NCI-H1694 treated with DMSO at 0.1 percent for 48 hours (cell line): ENCODE results near the gene CEACAM1.
"Not testable (repeated sequence)": the region's sequence is repeated elsewhere in the genome, so short reads cannot be mapped to it uniquely, and the experiment has no call there.

Experiments used
- DNase-seq: peaks from one replicate; lab custom pipeline; 2025; lab: John Stamatoyannopoulos, UW

CEACAM1 gene

DNA sequence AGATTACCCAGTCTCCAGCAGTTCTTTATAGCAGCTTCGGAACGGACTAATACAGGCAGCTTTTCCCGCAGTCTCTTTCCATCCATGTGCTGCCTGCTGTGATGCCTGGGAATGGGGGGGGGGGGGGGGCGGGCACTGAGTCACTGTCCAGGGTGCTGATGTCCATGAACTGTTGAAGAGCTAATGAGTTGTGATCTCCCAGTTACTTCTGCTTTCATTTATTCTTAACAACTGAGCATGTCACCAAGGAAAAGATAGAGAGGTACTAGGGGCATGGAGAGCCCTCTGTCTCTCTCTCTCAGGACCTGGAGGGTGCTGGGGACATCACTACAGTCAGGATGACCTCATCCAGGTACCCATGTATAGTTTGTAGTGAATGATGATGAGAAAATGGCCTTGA lies 20.3 kb upstream of the CEACAM1 start:
- no peak for DNase-seq

DNA sequence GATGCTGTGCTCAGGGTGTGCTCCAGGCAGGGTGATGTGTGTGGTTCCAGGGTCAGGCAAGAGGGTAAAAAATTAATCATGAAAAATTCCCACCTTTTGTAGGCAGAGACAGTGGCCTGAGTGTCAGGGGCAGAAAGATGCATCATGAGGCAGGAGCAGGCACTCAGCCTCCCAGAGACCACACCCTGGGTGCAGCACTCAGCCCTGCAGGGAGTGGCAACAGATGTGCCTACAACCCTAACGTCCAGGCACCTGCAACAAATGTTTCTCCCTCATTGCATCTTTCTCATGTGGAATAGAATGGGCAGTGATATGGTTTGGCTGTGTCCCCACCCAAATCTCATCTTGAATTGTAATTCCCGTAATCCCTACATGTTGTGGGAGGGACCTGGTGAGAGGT lies 19.6 kb upstream of the CEACAM1 start:
- DNase-seq: no peak

DNA sequence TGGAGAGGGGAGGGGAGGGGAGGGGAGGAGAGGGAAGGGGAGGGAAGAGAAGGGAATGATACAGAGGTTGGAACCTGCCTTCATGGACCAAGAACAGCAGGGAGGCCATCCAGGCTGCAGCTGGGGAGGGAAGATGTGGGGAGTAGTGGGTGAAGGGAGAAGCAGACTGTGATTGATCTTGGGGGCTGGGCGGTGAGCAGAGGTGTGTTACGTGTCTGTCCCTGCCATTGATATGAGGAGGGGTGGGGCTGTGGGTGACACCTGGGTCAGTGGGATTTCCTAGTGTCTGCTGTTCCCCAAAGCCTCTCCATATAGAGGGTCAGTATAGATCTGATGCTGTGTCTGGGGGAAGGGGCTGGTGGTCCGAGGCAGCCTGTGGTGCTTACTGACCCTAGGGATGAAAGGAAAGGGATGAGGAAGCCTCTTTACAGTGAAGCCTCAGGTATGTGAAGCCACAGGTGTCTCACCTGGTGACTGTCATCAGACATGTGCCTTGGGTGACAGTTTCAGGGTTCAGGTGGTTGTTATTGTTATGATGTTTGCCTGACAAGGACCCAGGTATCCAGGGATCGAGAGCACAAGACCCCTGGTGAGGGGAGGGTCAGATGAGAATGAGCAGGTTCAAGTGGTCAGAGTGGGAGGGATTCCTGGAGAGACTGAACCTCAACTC lies 18.7 kb upstream of the CEACAM1 start:
- DNase-seq: no peak

DNA sequence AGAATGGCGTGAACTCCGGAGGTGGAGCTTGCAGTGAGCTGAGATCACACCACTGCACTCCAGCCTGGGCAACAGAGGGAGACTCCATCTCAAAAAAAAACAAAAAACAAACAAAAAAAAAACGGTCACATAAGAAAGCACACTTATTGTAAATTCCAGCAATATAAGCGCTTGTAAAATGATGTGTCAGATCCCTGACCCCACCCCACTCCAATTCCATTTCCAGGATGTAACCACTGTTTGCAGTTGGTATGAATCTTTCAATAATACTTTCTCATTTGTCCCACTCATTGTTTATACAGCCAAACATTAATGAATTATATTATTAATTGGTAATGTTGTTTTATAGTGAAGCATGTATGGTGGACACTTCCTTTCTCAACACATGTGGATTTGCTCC lies 15.9 kb upstream of the CEACAM1 start:
- DNase-seq: no peak

DNA sequence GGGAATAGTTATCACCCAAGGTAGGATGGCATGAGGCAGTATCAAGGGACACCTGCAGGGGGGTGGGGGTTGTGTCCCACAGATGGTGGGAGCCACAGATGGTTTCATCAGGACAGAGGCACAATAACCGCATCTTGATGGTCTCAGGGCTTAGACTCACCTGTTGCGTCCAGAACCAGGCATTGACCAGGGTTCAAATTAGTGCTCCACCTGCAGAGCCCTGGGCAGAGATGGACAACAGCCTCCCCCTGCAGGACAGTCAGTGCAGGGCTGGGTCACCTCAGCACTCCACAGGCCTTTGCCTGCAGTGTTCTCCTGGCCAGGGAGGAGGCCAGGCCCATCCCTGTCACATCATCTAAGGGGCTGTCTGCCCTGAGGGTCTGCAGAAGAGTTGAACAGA lies 14.5 kb upstream of the CEACAM1 start:
- no peak for DNase-seq

DNA sequence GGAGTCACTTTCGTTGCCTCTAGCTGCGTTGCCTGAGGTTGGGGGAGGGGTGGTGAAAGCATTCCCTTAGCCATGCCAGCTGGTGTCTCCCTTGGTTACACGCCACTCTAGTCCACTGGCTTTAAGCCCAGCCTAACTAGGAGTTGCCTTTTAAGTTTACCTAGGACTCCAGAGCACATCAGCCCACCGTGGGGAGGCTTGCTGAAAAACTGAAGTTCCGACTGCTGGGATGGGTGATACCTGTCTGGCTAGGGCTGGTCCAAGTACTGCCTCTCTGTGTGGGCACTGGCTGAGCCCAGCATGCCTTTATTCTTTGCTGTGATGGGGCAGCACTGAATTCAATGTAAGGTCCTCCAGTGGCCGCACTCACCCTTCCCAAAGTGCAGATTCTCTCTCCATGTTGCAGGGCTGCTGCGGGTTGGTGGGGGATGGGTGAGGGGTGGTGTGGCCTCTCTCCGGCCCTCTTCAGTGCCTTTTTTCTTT lies 11.8 kb upstream of the CEACAM1 start:
- DNase-seq: no peak

DNA sequence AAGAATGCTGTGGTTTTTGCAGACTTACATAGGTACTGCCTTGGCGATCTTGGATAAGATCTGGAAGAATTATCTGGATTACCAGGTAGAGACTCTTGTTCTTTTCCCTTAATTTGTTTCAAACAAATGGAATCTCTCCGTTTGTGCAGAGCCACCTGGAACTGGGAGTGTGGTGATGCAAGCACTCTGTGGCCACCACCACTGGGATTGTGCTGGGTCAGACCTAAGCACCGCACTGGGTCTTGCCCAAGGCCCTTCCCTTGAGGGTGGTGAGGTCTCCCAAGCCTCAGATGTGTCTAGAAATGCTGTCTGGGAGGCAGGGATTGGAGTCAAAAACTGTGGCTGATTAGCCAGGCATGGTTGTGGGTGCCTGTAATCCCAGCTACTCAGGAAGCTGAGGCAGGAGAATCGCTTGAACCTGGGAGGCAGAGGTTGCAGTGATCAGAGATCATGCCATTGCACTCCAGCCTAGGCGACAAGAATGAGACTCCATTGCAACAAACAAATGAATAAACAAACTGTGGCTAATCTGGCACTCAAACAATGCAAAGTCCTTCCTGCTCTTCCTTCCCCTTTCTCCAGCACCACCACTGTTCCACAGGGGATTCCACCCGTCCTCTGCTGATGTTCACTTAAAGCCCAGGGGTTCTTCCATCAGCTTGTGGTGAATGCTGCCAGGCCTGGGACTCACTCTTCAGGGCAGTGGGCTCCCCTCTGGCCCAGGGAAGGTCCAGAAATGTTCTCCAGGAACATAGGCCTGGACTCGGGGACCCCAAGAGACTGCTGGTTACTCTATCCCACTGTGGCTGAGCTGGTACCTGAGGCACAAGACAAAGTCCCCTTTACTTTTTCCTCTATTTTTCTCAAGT lies 10.8 kb upstream of the CEACAM1 start:
- no peak for DNase-seq

DNA sequence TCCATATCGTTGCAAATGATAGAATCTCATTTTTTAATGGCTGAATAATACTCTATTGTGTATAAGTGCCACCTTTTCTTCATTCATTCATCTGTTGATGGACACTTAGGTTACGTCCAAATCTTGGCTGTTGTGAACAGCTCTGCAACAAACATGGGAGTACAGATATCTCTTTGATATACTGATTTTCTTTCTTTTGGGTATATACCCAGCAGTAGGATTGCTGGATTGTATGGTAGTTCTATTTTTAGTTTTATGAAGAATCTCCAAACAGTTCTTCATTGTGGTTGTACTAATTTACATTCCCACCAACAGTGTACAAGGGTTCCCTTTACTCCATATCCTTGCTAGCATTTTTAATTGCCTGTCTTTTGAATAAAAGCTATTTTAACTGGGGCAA lies 7.0 kb upstream of the CEACAM1 start:
- not testable (repeated sequence) for DNase-seq

DNA sequence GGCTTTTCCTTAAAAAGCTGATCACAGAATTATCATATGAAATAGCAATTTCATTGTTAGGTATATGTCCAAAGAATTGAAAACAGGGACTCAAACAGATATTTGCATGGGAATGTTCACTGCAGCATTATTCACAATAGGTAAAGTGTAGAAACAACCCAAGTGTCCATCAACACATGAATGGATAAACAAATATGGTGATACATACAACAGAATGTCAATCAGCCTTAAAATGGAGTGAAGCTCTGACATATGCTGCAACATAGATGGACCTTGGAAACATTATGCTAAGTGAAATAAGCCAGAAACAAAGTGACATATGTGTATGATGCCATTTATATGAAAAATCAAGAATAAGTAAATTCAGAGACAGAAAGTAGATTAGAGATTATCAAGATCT lies 6.1 kb upstream of the CEACAM1 start:
- no peak for DNase-seq

DNA sequence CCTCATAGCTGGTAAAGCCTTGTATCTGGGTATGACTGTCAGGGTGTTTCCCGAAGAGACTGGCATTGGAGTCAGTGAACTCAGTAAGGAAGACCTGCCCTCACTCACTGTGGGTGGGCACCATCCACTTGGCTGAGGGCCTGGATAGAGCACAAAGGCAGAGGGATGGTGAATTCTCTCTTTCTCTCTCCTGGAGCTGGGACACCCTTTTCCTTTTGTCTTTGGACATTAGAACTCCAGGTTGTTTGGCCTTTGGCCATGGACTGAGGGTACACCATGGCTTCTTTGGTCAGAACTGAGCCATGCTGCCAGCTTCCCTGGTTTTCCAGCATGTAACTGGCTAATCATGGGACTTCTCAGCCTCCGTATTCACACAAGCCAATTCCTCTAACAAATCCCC lies 4.6 kb upstream of the CEACAM1 start:
- no peak for DNase-seq

DNA sequence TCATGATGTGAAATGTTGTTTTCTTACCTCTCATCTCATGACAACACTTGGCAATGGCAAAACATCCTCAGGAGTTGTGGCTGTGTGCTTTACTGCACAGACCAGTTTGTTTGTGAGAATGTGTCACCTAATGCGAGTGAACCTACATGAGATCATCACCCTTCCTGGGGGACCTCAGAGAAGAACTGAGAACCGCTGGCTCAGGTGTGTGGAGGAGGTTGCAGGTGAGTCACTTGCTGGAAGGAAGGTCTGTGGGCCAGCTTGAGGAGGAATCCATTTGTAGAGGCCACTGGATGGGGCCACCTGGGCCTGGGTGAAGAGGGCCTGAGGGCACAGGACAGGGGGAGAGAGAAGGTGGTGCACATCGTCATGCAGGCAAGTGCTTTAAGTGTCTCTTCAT lies 3.0 kb upstream of the CEACAM1 start:
- no peak for DNase-seq

DNA sequence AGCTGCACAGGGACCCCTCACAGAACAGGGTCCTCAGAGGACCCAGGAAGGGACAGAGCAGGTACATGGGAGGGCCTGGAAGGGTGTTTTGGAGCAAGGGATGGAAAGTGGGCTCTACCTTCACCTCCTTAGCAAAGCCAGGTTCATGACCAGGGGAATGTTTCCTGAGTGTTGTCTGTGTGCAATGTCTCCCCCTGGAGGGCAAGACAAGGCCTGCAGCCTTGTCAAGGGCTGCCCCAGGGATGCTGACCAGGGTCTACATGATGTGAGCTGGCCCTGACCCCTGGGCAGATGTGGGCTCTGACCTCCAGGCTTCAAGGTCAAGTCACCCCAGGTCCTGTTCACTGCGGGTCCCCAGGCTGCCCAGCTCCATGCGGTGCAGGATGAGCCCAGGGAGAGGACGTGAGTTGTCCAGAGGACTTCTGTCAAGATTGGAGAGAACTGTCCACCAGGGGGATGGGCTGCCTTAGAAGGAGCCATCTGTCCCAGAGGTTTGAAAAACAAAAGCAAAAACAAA lies 1.0 kb upstream of the CEACAM1 start:
- no peak for DNase-seq

DNA sequence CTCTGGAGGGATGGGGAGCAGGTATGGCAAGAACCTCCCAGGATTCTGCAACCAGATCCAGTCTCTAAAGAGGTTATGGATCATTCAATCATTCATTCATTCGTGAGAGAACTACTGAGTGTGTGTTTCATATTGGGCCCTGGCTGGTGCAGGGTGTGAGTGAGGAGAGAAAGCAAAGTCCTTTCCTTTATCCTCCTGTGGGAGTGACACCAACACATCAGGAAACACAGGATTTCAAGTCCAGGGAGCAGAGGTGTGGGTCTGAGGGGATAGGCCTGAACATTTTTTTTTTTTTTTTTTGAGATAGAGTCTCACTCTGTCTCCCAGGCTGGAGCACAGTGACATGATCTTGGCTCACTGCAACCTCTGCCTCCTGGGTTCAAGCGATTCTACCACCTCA lies 3.3 kb downstream of the CEACAM1 start:
- DNase-seq: no peak

DNA sequence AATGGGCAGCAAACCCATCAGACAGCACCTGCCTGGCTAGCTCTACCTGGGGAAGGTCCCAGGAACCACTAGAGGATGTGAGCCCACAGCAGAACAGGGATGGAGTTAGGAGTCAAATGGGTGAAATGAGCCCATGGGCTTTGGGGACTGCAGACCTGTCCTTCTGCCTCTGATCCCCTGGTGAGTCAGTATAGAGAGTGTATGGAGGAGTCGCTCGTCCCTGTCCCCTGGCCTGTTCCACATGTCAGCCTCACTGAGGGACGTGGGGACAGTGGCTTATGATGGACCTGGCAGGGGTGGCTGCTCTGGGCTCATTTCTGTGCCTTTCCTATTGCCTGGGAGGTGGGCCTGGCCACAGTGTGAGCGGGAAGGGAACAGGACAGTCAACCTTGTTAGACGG lies 4.0 kb downstream of the CEACAM1 start:
- no peak for DNase-seq

DNA sequence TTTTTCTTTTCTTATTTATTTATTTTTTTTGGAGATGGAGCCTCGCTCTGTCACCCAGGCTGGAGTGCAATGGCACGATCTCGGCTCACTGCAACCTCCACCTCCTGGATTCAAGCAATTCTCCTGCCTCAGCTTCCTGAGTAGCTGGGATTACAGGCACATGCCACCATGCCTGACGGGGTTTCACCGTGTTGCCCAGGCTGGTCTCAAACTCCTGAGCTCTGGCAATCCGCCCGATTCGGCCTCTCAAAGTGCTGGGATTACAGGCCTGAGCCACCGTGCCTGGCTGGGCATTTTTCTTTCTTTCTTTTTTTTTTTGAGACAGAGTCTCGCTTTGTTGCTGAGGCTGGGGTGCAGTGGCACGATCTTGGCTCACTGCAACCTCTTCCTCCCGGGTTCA lies 6.0 kb downstream of the CEACAM1 start:
- not testable (repeated sequence) for DNase-seq

DNA sequence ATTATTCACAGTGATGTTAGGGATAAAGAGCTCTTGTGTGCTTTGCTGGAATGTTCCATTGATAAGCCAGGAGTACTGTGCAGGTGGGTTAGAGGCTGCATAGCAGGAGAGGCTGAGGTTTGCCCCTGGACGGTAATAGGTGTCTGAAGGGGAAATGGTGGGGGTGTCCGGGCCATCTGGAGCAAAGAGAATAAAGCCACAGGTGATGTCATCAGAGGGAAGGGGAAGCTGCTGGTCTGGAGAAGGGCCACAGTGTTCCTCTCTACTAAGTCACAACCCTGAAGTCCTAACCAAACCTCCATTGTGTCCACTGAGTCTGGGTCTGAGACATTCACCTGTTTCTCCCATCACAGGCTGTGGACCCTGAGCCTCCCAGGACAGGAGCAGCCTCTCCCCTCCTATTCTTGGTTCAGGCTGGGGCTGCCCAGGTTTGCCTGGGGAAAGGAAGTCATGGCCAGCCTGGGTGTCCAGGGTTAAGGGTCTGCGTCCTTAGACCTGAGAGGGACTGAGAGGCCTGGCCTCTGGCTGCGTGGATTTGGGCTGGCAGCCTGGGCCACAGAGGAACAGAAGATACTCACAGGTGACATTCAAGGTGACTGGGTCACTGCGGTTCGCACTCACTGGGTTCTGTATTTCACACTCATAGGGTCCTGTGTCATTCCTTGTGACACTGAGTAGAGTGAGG lies 6.8 kb downstream of the CEACAM1 start:
- DNase-seq: no peak

DNA sequence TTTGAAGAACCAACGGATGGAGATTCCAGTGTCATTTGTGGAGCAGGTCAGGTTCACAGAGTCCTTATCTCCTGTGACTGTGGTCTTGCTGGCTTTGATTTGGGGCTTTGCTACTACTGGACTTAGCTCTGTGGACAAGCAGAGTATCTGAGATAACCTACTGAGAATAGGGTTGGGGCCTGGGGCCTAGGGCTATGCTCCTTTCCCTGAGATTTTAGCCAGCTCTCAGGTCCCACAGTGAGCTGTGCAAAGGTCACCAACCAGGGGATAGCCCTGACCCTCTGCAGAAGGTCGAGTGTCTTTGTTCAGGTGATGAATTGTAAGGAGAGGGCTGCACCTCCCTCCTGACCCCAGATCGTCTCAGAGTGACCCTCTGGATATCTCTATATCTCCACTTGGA lies 9.2 kb downstream of the CEACAM1 start:
- no peak for DNase-seq

DNA sequence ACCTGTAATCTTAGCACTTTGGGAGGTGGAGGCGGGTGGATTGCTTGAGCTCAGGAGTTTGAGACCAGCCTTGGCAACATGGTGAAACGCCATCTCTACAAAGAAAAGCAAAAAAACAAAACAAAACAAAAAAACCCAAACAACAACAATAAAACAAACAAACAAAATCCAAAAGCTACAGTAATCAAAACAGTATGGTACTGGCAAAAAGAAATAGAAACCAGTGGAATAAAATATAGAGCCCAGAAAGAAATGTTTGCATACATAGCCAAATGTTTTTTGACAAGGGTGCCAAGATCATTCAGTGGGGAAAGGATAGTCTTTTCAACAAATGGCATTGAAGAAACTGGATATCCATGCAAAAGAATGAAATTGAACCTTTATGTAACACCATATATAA lies 11.5 kb downstream of the CEACAM1 start:
- no peak for DNase-seq

DNA sequence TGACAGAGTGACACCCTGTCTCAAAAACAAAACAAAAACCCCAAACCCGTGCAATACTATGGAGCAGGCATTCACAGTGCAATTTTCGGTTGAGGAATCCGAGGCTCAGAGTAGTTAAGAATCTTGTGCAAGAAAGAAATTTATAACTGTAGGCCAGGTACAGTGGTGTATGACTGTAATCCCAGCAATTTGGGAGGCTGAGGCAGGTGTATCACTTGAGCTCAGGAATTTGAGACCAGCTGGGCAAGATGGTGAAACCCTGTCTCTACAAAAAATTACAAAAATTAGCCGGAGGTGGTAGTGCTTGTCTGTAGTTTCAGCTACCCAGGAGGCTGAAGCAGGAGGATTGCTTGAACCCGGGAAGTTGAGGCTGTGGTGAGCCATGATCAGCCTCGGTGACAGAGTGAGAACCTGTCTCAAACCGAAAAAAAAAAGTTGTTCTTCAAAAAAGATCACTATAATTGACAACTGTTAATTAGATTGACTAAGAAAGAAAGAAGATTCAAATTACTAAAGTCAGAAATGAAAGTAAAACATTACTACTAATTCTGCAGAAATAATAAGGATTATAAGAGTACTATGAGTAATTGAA lies 12.9 kb downstream of the CEACAM1 start:
- DNase-seq: no peak

DNA sequence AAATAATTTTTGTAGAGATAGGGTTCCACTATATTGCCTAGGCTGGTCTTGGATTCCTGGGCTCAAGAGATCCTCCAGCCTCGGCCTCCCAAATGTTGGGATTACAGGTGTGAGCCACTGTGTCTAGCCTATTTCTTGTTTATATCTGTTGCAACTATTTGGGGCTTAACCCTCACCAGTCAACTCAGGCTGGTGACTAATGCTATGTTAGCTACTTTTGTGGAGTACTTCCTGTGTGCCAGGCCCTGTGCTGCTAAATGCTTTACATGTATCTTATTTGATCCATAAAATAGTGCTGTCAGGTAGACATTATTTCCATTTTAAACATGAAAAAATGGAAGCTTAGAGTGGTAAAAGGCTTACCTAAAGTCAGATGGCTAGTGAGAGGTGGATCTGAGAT lies 13.8 kb downstream of the CEACAM1 start:
- no peak for DNase-seq

DNA sequence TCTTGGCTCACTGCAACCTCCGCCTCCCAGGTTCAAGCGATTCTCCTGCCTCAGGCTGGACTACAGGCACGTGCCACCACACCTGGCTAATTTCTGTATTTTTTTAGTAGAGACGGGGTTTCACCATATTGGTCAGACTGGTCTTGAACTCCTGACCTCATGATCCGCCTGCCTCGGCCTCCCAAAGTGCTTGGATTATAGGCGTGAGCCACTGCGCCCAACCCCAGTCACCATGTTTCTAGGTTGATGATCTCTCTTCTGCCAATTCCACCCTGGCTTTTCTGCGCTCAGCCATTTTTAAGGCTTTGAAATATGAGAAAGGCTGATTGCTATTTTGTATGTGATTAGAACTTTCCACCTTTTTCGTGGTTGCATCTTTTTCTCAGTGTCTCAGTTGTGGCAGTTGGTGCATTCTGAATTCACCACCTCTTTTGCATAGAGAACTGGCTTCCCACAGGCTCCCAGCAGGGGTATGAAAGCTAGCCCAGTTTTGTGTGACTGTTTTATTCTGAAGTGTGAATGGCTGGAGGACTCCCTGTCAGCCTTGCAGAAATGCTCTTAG lies 15.5 kb downstream of the CEACAM1 start:
- no peak for DNase-seq

DNA sequence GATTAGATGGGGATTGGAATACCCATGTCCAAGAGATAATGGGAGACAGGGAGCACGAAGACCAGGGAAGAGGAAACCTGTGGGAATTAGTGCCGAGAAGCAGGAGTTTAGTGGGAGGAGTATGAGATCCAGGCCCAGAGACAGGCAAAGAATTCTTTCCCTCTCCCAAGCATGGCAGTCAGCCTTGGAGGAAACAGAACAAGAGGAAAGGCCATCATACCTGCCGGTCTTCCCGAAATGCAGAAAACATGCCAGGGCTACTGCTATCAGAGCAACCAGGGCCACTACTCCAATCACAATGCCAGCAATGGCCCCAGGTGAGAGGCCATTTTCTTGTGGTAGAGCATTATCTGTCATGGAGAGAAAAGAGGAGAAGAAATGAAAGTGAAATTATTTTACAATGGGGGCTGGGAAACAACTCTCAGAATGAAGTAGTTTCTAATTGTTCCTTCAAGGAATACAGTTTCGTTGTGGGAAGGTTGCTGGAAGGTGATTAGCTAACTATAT lies 16.1 kb downstream of the CEACAM1 start:
- no peak for DNase-seq
